ACC112 (cell line): ENCODE data around the gene CALR3.

Experiments
- H2AFZ ChIP-seq: fragments of 200-600 bp; sonication (generic); one replicate; pipeline ENCODE4 v1.6.0; 2017; ENCODE audit warnings: antibody characterized with exemption, low read length; ENCODE audit not compliant: unreplicated experiment
- H3K27ac ChIP-seq: fragments of 200-600 bp; sonication (generic); 2 replicates; pipeline ENCODE4 v1.5.1; 2014; ENCODE audit warnings: low read depth, mild to moderate bottlenecking, antibody characterized with exemption, low read length, moderate library complexity
- H3K27me3 ChIP-seq: fragments of 200-600 bp; sonication (generic); 2 replicates; pipeline ENCODE4 v1.6.1; 2014; ENCODE audit warnings: mild to moderate bottlenecking, antibody characterized with exemption, low read length, moderate library complexity, mixed read lengths; ENCODE audit not compliant: insufficient read depth
- H3K36me3 ChIP-seq: fragments of 200-600 bp; sonication (generic); 2 replicates; pipeline ENCODE4 v1.6.1; 2016; ENCODE audit warnings: mild to moderate bottlenecking, antibody characterized with exemption, low read length, moderate library complexity, mixed read lengths; ENCODE audit not compliant: insufficient read depth
- H3K4me1 ChIP-seq: fragments of 200-600 bp; sonication (generic); one replicate; pipeline ENCODE4 v1.6.1; 2016; ENCODE audit warnings: low read length, mixed read lengths; ENCODE audit not compliant: insufficient read depth, unreplicated experiment, control insufficient read depth
- H3K4me3 ChIP-seq: fragments of 200-600 bp; sonication (generic); 2 replicates; pipeline ENCODE4 v1.5.1; 2014; ENCODE audit warnings: mild to moderate bottlenecking, low read depth, low read length
- H3K79me2 ChIP-seq: fragments of 200-600 bp; sonication (generic); one replicate; pipeline ENCODE4 v1.6.0; 2016; ENCODE audit warnings: low read length; ENCODE audit not compliant: control insufficient read depth, unreplicated experiment, insufficient read depth

The CALR3 gene

DNA sequence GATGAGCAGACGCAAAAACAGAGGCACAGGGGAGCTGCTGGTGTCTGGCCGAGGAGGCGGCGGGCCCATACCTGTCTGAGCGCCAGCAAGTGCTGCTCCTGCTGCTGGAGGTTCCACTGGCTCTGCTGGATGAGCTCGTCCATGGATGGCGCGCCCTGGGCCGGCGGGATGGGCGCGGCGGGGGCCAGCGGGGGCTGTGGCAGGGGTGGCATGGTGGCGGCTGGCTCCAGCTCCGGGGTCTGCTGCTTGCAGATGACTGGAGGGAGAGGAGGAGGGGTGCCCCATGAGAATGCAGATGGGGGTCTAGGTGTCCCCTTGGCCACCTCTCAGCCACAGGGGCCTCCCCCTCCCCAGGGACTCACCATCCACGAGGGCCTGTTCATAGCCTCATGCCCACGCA is 39.4 kb upstream of the CALR3 start:
- Histone ChIP-seq H3K4me1 (no peaks in the 10 kb centered on the region), H3K36me3 (no peaks in the 10 kb centered on the region), H3K27me3 (no peaks in the 10 kb centered on the region), H2AFZ (no peak overlapping the region), H3K4me3 (no peak overlapping the region), H3K79me2 (peaks cover 45% of the 10 kb centered on the region), H3K27ac (no peak overlapping the region)

DNA sequence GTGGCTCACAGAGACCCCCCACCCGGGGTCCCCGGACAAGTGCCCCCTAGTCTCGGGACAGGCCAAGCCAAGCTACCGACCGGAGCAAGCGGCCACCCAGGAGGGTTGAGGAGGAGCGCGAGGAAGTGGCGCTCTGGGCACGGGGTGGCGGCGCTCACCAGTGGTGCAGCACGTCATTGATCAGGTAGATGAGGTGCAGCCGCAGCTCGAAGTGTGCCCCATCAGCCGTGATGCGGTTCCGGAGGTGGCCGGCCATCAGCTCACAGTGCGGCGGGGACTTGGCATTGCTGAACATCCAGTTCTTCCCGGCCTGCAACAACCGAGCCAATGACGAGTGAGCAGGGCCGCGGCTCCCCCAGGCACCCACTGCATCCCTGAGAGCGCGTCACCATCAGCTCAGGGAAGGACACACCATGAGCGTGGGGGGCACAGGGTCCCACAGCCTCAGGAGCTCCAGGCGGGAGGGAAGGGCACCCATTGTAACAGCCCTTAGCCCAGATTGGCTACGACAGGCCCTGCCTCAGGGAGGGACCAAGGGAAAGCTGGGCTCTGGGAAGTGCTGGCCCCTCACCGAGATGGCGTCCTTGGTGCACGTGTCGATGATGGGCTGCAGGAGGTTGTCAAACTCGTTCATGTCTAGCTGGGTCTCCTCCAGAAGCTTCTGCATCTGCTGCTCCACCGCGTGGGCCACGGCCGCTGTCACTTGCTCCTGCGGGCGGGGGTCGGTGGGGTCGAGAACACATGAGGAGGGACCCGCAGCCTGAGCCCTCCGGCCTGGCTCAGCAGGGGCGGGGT is 36.7 kb upstream of the CALR3 start:
- peaks cover 22% of the 10 kb centered on the region for H3K79me2 ChIP-seq
- no peak overlapping the region for H3K27ac ChIP-seq
- H3K4me1 ChIP-seq = no peaks in the 10 kb centered on the region
- H3K4me3 ChIP-seq = no peak overlapping the region
- no peak overlapping the region for H2AFZ ChIP-seq
- 0 out of 2 replicates have a peak, but pooled peaks cover 3% of the 10 kb centered on the region for H3K36me3 ChIP-seq
- no peaks in the 10 kb centered on the region for H3K27me3 ChIP-seq

DNA sequence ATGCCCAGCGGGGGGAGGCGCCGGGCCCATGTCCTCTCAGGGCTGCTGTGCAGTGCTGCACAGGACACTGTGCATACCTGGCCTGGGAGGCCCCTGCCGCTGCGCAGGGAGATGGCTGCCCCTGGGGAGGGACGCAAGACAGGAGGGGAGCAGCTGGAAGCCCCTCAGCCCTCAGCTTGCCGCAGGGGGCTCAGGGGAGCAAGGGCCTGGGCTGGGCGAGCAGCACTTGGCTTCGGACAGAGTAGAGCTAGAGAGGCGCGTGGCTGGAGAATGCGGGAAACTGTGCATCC is 35.4 kb upstream of the CALR3 start:
- 0 out of 2 replicates have a peak, but pooled peaks cover 3% of the 10 kb centered on the region for H3K36me3 ChIP-seq
- H3K27ac ChIP-seq = no peak overlapping the region
- H3K4me3 ChIP-seq = no peak overlapping the region
- no peaks in the 10 kb centered on the region for H3K27me3 ChIP-seq
- peaks cover 10% of the 10 kb centered on the region for H3K79me2 ChIP-seq
- H2AFZ ChIP-seq = no peak overlapping the region
- H3K4me1 ChIP-seq = no peaks in the 10 kb centered on the region

DNA sequence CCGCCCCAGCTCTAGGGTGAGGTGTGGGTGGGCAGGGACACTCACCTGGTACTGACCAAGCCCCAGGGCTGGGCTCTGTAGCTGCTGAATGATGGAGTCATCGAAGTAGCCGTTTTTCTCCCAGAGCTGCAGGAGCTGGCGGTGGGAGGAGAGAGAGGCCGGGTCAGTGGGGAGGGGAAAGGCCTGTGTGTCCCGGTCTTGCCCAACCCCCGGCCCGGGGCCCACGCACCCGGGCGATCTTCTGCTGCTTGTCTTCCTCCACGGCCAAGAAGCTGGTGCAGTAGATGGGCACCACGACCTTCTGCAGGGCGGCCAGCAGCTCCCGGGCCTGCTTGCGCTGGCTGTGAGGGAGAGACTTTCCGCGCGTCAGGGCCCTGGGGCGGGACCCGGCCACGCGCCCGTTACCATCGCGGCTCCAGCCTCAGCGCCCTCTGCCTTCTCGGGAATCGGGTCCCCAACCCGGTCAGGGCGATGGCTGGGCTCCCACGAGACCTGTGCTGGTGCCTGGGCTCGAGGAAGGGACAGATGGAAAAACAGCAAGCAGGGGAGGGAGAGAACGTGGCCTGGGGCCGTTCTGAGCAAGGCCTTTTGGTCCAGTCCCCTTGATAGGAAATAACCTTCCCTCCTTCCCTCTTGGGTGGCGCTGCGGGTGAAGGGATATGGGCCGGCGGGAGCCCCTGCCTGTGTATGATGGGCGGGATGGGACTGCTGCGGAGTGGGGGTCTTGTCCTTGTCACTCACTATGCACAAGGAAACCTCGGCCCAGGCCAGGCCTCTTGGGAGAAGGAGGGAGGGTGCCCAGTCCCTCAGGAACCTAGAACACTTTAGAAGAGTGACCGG is 34.8 kb upstream of the CALR3 start:
- H3K36me3 ChIP-seq = 0 out of 2 replicates have a peak, but pooled peaks cover 3% of the 10 kb centered on the region
- H3K4me1 ChIP-seq = no peaks in the 10 kb centered on the region
- H3K79me2 ChIP-seq = peaks cover 4% of the 10 kb centered on the region
- H3K27me3 ChIP-seq = no peaks in the 10 kb centered on the region
- no peak overlapping the region for H3K4me3 ChIP-seq
- H3K27ac ChIP-seq = no peak overlapping the region
- H2AFZ ChIP-seq = no peak overlapping the region

DNA sequence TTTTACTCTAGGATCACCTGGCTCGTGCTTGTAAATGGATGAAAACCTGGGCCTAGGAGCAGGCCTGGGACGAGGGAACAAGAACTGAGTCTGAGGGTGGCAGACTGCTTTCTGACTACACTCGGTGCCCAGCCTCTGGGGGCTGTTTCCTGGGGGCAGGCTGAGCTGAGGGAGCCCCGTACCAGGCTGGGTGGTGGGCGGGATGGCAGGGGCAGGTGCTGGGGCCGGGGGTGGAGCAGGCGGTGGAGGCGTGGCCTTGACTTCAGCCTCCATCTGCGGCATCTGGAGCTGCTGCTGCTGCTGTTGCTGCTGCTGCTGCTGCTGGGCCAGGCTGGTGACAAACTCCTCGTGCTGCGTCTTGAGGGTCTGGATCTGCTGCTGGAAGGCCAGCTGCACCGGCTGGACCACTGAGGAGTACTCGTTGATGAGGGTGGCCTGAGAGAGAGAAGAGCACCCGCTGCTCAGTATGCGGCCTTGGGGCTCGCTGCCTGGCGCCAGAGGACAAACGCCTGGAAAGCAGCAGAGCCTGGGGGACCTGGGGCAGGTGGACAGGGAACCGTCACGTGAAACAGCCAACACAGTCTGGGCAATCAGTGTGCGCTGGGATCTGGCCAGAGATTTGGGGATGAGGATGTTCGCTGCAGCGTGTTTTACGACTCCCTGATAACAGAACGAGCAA is 33.6 kb upstream of the CALR3 start:
- Histone ChIP-seq H3K79me2 (no peaks in the 10 kb centered on the region), H3K36me3 (0 out of 2 replicates have a peak, but pooled peaks cover 3% of the 10 kb centered on the region), H3K4me1 (no peaks in the 10 kb centered on the region)

DNA sequence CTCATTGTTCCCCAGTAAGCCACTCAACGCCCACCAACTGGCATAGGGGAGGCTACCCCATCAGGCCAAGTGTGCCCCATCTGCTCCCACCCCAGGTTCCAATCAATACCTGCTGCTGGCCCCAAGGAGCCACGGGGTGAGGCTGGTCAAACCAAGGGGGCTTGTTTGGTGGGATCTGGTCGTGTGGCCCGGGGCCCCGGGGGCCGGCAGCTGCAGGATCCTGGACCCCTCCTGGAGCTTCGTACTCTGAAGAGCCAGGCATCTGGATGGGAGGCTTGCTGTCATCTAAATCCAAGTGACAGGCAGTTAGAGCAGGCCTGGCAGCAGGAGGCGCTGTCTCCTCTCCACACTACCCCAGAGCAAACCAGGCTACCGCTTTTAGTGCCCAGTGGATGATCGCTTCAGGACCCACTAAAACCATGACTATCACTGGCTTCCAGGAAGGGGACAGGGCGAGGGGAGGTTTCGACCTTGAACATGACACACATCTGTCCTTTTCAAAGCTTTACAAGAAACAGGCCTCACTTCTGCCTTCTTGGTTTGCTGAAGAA is 32.1 kb upstream of the CALR3 start:
- Histone ChIP-seq H2AFZ (no peak overlapping the region), H3K27me3 (no peaks in the 10 kb centered on the region), H3K4me3 (no peak overlapping the region), H3K79me2 (no peaks in the 10 kb centered on the region), H3K27ac (no peak overlapping the region), H3K4me1 (no peaks in the 10 kb centered on the region), H3K36me3 (0 out of 2 replicates have a peak, but pooled peaks cover 3% of the 10 kb centered on the region)

More for the DNA sequence above, 33.6 kb upstream of the CALR3 start:
- no peak overlapping the region for H3K4me3 ChIP-seq
- H2AFZ ChIP-seq = no peak overlapping the region
- no peaks in the 10 kb centered on the region for H3K27me3 ChIP-seq
- H3K27ac ChIP-seq = no peak overlapping the region

DNA sequence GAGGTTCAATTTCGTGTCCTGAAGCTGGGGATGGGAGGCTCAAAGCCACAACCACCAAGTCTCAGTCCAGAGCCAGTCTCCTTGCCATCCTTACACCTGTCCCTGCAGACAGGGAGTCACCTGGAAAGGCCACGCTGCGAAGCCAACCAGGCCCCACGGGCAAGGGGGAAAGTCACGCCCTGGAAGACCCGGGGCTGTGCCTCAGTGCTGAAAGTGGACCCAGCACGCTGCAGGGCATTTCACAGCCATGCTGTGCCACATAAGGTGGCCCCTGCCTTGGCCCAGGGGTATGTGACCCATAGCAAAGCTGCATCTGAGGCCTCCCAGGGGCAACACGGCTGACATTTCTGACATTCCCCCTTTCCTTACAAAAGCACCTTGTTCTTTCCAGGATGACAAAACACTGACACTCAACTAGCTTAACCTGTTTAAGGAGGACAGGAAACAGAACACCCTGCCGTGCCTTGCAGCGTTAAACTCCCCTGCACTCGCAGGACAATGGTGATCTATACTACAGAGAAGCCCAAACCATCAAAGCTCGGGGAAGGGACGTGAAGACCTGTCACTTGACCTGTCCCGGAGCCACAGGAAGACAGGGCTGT is 31.5 kb upstream of the CALR3 start:
- H2AFZ ChIP-seq = no peak overlapping the region
- 0 out of 2 replicates have a peak, but pooled peaks cover 3% of the 10 kb centered on the region for H3K36me3 ChIP-seq
- H3K4me1 ChIP-seq = no peaks in the 10 kb centered on the region
- no peaks in the 10 kb centered on the region for H3K27me3 ChIP-seq
- H3K79me2 ChIP-seq = no peaks in the 10 kb centered on the region
- no peak overlapping the region for H3K27ac ChIP-seq
- no peak overlapping the region for H3K4me3 ChIP-seq

DNA sequence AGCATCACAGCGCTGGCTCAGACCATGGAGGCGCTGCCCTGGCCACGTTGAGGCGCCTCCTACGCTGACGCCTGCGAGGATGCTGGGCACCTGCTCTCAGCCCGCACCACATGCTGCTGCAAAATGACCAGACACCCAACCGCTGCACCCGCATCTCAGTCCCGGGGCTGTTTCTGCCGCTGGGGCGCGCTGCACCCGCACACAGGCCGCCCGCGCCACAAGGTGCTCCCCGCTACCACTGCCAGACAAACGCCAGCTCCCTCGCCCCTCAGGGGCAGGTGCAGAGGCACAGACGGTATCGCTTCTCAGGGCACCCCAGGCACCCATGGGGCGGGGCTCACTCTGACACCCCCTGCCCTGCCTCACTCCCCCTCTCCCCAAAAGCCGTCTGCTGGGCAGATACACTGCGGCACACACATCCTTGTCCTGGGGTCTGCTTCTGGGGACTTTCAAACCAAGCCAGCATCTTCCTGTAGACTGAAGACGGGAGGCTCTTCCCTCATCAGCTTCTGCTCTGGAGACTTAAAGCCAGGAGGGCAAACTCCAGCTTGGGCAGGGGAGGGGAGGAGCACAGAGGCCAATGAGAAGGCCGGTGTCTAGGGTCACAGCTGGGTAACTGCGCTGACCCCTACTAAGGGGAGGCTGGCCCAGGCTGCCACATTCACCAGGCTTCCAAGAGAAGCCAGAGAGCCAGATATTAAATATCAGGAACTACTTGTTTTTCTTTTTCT is 29.9 kb upstream of the CALR3 start:
- no peaks in the 10 kb centered on the region for H3K27me3 ChIP-seq
- no peak overlapping the region for H2AFZ ChIP-seq
- H3K4me3 ChIP-seq = no peak overlapping the region
- 0 out of 2 replicates have a peak, but pooled peaks cover 3% of the 10 kb centered on the region for H3K36me3 ChIP-seq
- no peaks in the 10 kb centered on the region for H3K79me2 ChIP-seq
- H3K27ac ChIP-seq = no peak overlapping the region
- no peaks in the 10 kb centered on the region for H3K4me1 ChIP-seq

DNA sequence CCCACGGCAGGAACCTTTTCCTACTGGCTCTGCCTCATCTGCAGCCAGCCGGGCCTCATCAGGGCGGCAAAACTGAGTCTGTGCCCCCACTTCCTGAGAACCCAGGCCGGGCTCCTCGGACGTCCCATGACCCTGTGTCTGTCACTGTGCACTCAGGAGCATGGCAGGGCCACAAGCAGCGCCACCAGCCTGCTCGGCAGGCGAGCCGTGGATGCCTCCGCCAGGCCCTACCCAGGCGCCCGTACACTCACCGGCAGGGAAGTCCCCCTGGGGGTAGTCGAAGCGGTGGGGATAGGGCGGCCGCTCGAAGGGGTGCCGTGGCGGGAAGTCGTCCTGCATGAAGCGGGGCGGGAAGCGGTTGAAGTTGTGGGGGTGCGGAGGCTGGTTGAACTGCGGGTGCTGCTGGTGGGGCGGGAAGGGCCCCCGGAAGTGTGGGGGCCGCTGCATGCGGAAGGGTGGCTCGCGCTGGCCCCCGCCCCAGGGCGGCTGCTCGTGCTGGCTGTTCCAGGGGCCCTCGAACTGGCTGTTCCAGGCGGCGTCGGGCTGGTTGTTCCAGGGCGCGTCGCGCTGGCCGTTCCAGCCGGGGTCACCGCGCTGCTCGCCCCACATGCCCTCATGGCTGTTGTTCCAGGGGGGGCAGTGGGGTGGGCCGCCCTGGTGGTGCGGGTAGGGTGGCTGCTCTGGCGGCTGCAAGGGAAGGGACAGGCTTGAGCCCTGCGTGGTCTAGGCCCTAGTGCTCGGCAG is 29.2 kb upstream of the CALR3 start:
- no peaks in the 10 kb centered on the region for H3K27me3 ChIP-seq
- no peak overlapping the region for H3K4me3 ChIP-seq
- H3K79me2 ChIP-seq = no peaks in the 10 kb centered on the region
- 0 out of 2 replicates have a peak, but pooled peaks cover 3% of the 10 kb centered on the region for H3K36me3 ChIP-seq
- no peaks in the 10 kb centered on the region for H3K4me1 ChIP-seq
- no peak overlapping the region for H3K27ac ChIP-seq
- H2AFZ ChIP-seq = no peak overlapping the region
